ENCODE measurements around the gene DYNC1H1. TPM values are rescaled to one million over a fixed set of nuclear protein-coding genes. Genes with fewer than 3 reads are reported as not detected.

Gene DYNC1H1
- polyA plus RNA-seq, 1 donor (not counting 4 experiments of a cell fraction or from before 2014, with no cell fraction given), result 166 TPM

DNA sequence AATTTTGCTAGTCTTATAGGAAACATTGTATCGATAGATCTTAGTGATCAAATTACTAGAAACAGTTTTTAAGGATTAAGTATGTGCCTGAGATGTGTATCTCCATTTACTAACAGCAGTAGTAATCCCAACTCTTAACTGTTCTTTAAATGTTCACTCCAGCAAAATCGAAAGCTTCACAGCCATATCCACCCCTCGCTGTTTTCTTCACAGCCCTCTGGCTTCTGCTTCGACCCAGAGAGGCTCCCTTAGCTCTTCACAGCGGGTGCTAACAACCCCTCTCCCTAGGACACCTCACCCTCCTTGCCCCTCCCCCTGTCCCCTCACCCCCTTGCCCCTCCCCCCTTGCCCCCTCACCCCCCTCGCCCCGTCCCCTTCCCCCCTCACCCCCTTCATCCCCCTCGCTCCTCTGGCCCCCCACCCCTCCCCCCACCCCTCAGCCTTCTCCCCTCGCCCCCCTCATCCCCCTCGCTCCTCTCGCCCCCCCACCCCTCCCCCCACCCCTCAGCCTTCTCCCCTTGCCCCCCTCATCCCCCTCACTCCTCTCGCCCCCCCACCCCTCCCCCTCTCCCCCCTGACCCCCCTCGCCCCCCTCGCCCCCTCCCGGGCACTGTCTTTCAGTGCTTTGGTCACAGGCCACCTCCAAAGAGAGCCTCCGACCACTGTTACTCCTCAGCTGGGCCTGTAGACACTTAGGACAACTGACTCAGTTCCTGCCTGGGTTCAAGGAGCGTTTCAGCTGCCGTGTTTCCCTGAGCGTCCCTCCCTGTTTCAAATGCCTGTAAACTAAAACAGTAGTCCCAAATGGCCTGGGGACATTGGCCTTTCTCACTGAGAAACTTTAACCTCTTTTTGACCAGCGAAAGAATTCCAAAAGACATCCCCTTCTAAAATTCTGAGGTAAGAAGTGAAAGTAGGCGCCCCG, 46.0 kb upstream of the DYNC1H1 start:
- Histone ChIP-seq H4K20me1 (ENCODE audit: control insufficient read depth, extremely low read depth, insufficient read depth, low read length) (no peaks in the 10 kb centered on the region), H3K9me3 (ENCODE audit: control insufficient read depth, low read depth, low read length) (no peaks in the 10 kb centered on the region), H3K27me3 (ENCODE audit: control insufficient read depth, extremely low read depth, insufficient read depth, low read length) (no peaks in the 10 kb centered on the region), H3K4me1 (ENCODE audit: control insufficient read depth, extremely low read depth, insufficient read depth, low read length) (no peaks in the 10 kb centered on the region), H3K9ac (ENCODE audit: control insufficient read depth, extremely low read depth, insufficient read depth, low read length) (no peak overlapping the region), H3K4me2 (ENCODE audit: control insufficient read depth, extremely low read depth, insufficient read depth, low read depth, low read length) (no peak overlapping the region), H2AFZ (ENCODE audit: control insufficient read depth, low read length) (no peak overlapping the region), H3K4me3 (ENCODE audit: control insufficient read depth in 2 of 3, extremely low read depth in 1 of 3, insufficient read depth in 2 of 3, low read depth in 1 of 3, low read length in 3 of 3) (no peak overlapping the region), H3K27ac (ENCODE audit: control insufficient read depth, insufficient read depth, low read length) (no peak overlapping the region), H3K79me2 (ENCODE audit: control insufficient read depth, insufficient read depth, low read length) (no peaks in the 10 kb centered on the region), H3K9me1 (ENCODE audit: control insufficient read depth, extremely low read depth, insufficient read depth, low read length) (no peaks in the 10 kb centered on the region), H3K36me3 (ENCODE audit: control insufficient read depth in 2 of 2, extremely low read depth in 1 of 2, insufficient read depth in 2 of 2, low read length in 2 of 2) (peaks cover 6 to 11% of the 10 kb centered on the region in 2 experiments)
- dilution Hi-C loops (cut with MboI; ENCODE audit: extremely low pct_ligation_motif_present, low sequenced_read_pairs), result no loop called here
- FAIRE-seq (no peak), DNase-seq (ENCODE audit: low read depth, low spot score) (no peak)
- TF ChIP-seq CTCF (optimal IDR thresholded peaks at IDR 0.05 in 1 of 3, IDR thresholded peaks at IDR 0.05 in 1 of 3, conservative IDR thresholded peaks at IDR 0.05 in 1 of 3; ENCODE audit: extremely low read depth in 1 of 3, insufficient read depth in 2 of 3, low read length in 3 of 3), result no peak
- TF ChIP-seq EZH2 (IDR thresholded peaks at IDR 0.05; ENCODE audit: low read length), result no peak

- Histone ChIP-seq H4K20me1 (ENCODE audit: control insufficient read depth, extremely low read depth, insufficient read depth, low read length) (no peaks in the 10 kb centered on the region), H3K79me2 (ENCODE audit: control insufficient read depth, insufficient read depth, low read length) (no peaks in the 10 kb centered on the region), H3K9ac (ENCODE audit: control insufficient read depth, extremely low read depth, insufficient read depth, low read length) (no peak overlapping the region), H3K4me2 (ENCODE audit: control insufficient read depth, extremely low read depth, insufficient read depth, low read depth, low read length) (no peak overlapping the region), H3K27me3 (ENCODE audit: control insufficient read depth, extremely low read depth, insufficient read depth, low read length) (no peaks in the 10 kb centered on the region), H3K9me3 (ENCODE audit: control insufficient read depth, low read depth, low read length) (no peaks in the 10 kb centered on the region), H3K36me3 (ENCODE audit: control insufficient read depth in 2 of 2, extremely low read depth in 1 of 2, insufficient read depth in 2 of 2, low read length in 2 of 2) (peaks cover 0 to 5% of the 10 kb centered on the region in 2 experiments), H2AFZ (ENCODE audit: control insufficient read depth, low read length) (no peak overlapping the region), H3K4me3 (ENCODE audit: control insufficient read depth in 2 of 3, extremely low read depth in 1 of 3, insufficient read depth in 2 of 3, low read depth in 1 of 3, low read length in 3 of 3) (no peak overlapping the region), H3K4me1 (ENCODE audit: control insufficient read depth, extremely low read depth, insufficient read depth, low read length) (no peaks in the 10 kb centered on the region), H3K9me1 (ENCODE audit: control insufficient read depth, extremely low read depth, insufficient read depth, low read length) (no peaks in the 10 kb centered on the region), H3K27ac (ENCODE audit: control insufficient read depth, insufficient read depth, low read length) (no peak overlapping the region)
- FAIRE-seq, result no peak
- dilution Hi-C loops (cut with MboI; ENCODE audit: extremely low pct_ligation_motif_present, low sequenced_read_pairs), result no loop called here
- DNase-seq (ENCODE audit: low read depth, low spot score), result no peak
- TF ChIP-seq EZH2 (IDR thresholded peaks at IDR 0.05; ENCODE audit: low read length) (no peak), CTCF (optimal IDR thresholded peaks at IDR 0.05 in 1 of 3, IDR thresholded peaks at IDR 0.05 in 1 of 3, conservative IDR thresholded peaks at IDR 0.05 in 1 of 3; ENCODE audit: extremely low read depth in 1 of 3, insufficient read depth in 2 of 3, low read length in 3 of 3) (no peak)
Measured at GRCh38 chr14:101920271-101920670, 44.1 kb upstream of the DYNC1H1 start.
